D341Med (cell line): ENCODE data around the gene WFS1.

Experiments used
- DNase-seq: peaks from one replicate; pipeline ENCODE4 v3.0.0; 2012; ENCODE audit warnings: low spot score

WFS1 gene, protein sequence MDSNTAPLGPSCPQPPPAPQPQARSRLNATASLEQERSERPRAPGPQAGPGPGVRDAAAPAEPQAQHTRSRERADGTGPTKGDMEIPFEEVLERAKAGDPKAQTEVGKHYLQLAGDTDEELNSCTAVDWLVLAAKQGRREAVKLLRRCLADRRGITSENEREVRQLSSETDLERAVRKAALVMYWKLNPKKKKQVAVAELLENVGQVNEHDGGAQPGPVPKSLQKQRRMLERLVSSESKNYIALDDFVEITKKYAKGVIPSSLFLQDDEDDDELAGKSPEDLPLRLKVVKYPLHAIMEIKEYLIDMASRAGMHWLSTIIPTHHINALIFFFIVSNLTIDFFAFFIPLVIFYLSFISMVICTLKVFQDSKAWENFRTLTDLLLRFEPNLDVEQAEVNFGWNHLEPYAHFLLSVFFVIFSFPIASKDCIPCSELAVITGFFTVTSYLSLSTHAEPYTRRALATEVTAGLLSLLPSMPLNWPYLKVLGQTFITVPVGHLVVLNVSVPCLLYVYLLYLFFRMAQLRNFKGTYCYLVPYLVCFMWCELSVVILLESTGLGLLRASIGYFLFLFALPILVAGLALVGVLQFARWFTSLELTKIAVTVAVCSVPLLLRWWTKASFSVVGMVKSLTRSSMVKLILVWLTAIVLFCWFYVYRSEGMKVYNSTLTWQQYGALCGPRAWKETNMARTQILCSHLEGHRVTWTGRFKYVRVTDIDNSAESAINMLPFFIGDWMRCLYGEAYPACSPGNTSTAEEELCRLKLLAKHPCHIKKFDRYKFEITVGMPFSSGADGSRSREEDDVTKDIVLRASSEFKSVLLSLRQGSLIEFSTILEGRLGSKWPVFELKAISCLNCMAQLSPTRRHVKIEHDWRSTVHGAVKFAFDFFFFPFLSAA

DNA sequence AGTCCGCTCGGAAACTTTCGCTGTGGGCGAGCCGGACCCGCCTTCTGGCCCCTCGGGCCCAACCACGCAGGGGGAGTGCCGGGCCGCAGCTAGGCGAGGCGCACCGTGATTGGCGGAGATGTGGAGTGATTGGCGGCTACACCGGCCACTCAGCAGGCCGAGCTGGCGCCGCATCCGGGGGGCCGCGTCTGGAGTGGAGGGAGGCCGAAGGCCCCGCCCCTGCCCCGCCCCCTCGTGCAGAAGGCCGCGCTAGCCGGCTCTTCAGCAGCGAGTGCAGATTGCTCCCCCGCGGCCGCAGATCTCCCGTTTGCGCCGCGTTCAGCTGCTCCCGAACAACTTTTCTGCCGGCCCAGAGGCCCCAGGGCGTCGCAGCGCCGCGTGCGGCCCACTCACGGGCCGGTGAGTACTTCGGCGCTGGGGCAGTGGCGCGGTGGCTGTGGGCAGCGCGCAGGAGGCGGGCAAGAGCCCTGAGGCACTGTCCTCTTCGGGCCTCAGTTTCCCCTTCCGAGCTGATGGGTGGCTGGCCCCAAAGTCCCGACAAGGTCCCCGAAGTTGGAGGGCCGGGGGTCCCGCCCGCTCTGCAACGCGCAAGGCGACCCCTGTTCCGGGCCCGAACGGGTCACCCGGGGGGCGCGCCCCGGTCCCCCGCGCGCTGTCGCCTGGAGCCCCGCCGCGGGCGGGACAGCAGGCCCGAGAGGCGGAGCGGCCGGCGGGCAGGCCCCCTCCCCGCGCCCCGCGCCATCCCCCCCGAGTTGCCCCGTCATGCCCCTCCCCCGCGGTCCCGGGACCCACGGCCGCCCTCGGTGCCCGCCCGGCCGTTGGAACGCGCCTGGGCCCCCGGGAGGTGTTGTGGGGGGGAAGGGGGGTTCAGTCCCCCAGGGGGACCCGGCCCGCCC lies at the start of gene WFS1:
Gene WFS1, plus strand, starts transcription at position 235 of the 896 bp plus-strand sequence. CDS start 7,606 bp downstream, outside the sequence.
- DNase-seq, result peak; percentile 100

DNA sequence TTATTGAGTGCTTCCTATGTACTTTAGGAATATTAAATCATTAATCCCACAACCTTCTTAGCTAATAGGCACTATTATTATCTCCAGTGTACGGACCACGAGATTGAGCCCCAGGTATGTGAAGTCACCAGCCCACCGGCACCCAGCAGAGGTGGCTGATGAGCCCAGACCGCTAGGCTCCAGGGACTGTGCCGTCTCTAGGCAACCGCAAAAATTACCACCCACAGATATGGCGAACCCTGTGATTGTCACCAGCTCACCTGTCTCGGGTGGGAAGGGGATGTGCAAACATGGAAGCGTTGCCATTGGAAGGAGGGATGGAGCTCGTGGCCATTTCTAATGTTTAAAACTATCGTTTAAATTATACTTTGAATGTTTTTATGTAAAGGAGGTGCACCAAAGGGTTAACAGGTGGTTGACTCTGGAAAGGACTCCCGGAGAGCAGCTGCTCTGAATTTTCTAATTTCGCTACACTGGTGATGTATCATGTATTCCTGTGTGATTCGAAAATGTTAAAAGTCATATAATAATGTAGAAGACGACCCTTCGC lies 48.3 kb upstream of the WFS1 start:
- peak; percentile 12 for DNase-seq

DNA sequence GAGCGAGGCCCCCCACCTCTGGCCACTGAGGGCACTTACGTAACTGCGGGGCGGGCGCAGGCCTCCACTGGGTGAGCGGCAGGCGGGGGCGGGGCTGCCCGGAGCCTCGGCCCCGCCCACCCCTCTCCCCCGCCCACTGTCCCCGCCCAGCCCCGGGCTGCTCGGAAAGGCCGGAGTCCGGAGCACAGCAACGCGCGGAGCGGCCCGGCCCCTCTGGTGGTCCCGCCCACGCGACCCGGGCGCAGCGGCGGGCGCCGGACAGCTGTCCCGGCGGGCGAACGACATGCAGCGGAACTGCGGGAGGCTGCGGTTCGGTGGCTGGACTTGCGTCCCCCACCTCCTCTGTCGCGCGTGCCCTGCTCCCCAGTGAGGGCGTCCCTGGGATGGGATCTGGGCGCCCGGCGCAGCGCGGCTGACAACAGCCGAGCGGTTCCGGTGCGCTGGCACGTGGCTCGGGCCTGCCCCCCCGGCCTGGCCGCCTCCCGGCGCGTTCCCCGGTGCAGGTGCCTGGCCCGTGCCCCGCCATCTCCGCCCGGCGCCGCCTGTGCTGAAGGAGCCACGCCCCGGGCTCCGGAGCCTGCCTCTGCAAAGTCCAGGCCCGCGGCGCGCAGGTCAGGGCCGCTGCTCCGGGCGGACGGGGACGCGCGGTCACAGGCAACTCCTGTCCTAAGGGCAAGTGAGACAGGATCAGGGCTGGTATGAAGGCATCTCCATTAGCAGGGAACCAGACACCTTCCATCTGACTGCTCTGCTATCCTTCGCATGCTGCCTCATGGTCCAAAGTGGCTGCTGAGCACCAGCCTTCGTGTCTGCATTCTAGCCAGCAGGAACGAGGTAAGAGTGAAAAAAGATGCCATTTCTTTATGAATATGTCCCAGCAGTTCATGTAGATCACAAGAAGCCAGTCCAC lies 47.5 kb upstream of the WFS1 start:
- peak; percentile 97 for DNase-seq

DNA sequence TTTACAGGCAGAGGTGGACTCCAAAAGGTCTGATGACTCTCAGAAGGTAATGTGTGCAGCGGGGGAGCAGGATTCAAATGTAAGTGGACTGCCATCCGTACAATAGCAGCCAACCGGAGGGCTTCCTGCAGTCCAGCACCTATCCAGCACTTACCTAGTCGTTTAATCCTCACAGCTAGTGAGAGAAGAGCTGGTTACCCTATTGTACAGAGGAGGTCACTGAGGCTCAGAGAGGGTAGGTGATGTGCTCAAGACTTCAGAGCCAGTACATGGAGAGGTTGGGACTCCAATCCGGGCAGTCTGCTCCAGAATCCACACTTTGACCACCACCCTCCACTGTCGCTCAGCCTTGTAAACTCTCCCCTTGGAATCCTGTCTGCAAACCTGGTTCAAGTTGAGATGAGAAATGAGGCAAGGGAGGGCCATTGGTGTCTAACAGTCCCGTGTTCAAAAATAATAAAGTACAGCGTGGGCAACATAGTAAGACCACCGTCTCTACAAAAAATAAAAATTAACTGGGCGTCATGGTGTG lies 46.8 kb upstream of the WFS1 start:
- peak; percentile 70 for DNase-seq

DNA sequence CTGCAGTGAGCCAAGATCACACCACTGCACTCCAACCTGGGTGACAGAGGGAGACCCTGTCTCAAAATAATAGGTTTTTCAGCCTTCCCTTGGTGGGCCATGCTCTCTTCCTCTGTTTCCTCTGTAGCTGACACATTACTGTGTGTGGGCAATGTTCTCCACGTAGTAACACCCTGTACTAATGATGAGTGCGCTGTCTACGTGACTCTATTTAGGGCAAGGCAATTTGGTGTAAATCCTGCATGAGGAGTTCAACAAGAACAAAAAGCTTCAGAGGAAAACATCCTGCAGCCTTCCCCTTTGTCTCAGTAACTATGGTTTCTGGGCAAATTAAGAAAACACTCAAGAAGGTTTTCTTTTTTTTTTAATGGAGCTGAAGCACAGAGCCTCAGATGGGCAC lies 44.9 kb upstream of the WFS1 start:
- no peak for DNase-seq

DNA sequence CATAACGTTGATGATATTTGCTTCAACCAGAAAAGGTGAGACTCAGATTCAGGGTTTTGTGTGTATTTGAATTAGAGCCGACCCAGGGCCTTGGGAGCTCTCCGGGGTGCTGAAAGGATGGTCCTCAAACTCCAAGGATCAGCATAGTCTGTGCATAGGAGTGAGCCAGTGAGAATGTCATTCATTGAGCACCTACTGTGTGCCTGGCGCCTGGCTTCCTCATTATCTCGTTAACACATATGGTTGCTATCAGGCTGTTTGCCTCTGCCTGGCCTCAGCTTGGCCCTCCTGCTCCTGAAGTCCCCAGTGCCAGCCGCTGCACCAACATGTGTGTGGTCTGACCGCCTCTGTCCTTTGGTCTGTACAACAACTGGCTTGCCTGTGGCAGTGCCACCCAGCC lies 44.2 kb upstream of the WFS1 start:
- DNase-seq, result peak; percentile 11

DNA sequence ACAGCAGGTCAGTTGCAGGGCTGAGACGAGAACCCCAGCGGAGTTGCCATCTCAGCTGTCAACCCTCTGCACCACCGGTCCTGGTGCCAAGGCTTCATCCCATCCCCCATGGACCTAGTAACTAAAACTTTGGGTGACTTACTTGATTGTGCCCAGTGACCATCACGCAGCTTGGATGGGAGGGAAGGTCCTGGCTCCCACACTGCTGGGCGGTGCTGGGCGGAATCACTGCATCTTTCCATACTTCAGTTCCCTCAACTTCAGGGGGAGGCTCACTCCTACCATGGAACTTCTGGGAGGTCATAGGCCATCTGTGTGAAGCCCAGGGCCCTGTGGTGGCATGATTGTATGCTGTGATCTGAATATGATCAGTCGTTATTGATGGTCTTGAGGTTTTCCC lies 43.1 kb upstream of the WFS1 start:
- no peak for DNase-seq

DNA sequence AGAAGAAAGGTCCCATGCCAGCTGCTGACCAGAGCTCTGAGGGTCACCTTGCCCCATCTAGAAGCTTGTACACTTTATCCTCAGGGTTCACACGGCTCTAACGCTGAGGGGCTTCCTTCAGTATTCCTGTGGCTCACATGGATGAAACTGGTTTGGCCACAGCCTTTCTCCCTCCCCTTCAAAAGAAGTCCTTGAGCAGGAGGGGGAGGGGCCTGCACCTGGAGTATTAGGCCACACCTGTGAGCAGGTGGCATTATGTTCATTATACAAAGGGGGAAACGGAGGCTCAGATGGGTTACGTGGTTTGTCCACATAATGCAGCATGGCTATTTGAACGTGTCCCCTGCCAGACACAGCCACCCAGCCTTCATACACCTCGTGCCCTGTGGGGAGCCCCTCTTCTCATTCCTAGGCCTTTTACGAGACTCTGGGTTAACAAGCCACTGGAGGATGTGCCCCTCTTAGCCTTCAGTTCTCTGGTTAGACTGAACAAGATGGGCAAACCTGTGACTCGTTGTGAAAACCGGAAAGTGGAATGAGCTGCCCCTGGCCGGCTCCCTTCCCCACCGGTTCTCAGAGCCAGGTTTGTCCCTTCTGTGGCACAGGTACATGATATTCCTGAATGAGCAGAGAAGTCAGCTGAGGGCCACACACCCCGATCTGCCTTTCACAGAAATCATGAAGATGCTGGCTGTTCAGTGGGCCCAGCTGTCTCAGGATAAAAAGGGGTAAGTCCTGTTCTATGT lies 42.1 kb upstream of the WFS1 start:
- peak; percentile 5 for DNase-seq

DNA sequence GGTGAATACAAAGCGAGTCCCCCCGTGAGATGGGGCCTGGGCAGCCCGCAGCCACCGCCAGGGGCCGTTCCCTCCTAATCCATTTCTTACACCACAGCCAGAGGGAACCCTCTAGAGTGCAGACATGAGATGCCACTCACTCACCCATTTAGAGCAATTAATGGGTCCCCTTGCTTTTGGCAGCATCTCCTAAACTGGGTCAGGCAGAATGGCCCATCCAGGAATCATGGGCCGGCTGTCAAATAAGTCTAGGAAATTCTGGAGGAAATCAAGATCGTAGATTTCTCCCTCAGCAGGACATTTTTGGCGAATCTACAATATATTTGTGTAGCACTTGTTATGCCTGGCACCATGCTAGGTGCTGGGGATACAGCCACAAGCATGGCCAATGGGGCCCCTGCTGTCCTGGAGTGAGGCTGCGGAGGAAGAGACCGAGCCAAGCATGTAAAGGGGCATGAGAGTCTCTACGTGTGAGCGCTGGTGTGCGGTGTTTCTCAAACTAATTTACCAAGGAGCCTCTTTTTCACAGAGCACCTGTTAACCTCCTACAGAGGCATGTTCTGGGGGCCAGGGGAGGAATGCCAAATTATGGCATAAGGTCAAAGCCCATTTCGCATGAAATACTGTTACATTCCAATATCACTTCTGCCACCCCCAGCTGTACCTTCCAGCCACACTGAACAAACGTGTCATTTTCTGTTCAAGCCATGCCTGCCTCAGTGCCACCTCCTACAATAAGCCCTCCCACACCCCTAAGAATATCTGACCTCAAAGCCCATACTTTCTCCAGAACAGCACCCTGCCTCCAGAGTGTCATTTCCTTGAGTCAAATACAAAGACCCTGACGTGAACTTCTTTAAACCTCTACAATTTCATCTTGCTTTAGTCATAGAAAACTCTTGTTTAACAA lies 41.2 kb upstream of the WFS1 start:
- DNase-seq, result peak; percentile 9

DNA sequence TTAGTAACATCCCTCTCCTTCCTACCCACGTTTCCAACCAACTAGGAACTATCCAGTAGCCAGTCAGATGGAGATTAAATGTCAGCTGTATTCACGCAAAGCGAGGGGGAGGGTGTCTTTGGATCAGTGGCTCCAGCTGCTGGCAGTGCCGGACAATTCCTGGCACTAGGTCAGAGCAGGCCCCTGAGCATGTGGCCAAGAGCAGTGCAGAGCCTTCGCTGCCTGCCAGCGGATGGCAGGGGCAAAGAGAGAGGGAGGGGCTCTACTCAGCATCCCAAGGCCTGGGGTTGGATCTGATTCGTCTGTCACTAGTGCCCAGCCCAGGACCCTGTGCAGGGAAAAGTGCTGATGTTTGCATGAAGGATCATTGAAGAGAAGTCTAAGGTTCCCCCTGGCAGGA lies 40.6 kb upstream of the WFS1 start:
- DNase-seq, result peak; percentile 18

DNA sequence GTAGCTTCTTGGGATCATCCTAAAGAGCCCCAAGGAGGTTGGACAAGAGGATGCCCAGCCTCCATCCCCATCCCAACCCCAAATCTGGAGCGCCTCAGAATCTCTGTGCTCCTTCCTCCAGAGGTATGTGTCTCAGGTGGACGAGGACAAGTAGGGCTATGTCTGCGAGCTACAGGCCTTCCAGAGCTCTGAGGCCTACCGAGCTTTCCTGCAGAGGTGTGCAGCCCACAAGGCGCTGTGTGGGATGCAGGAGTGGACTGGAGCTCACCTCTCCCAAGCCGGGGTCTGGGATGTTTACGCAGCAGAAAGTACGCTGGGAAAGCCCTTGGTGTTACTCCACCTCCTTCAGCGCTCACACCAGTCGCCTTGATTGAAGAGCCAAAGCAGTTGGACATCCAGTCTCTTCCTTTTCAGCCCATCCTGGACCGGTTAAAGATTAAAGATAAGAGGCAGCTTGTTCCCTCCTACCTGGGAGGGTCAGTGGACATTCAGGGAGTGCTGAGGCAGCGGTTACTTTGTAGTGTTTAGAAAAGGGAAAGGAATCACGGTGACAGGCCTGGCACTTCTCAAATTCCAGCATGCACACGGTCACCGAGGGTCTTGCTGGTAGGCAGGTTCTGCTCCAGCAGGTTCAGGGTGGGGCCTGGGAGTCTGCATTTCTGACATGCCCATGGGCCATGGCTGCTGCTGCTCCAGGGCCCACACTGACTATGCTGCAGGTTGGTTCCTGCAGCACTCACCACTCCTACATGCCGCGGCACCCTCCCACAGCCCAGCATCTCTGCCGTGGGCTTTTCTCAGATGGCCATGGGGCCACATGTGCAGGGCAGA lies 39.8 kb upstream of the WFS1 start:
- DNase-seq, result peak; percentile 14

DNA sequence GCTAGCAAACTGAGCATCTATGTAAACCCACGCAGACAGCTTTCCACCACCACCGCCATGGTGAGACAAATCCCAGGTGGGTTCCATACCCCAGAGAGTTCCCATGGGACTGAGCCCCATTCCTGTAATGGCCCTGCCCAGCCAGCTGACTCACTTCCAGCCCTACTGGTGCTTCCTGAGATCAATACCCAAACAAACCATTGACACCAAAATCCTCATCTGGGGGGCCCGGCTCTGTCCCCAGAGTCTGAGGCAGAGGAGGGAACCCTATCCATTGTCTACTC lies 39.2 kb upstream of the WFS1 start:
- DNase-seq, result no peak

DNA sequence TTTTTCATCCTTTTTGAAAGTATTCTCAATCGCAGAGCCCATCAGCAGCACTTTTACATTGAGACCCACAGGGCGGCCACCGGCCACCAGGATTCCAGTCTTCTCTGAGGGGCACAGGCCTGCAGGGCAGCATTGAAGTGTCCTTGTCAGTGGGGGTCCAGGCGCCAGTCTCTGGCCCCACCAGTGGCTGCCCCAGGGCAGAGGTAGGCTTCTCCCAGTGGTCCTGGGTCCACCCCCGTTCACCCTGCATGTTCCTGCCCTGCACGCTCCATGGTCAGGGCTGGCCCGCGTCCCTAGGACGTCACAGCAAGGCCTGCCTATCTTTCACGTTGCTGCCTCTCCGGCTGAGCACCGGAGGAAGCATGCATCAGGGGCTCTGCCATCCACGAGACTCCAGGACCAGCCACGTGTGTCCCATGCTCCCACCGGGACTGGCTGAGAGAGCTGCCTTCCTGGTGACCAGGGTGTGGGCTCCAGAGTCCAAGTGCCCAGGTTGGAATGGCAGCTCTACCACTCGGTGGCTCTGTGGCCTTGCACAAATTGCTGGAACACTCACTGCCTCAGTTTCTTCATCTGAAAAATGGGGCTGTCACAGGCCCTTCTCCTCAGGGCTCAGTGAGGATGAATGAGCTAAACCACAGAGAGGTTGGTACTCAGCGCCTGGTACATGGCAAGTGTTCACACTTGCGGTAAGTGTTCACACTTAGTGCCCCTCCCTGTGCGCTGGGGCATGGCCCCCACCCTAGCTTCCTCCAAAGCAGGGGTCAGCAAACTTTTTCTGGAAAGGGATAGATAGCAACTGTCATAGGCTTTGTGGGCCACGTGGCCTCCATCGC lies 38.6 kb upstream of the WFS1 start:
- peak; percentile 14 for DNase-seq

DNA sequence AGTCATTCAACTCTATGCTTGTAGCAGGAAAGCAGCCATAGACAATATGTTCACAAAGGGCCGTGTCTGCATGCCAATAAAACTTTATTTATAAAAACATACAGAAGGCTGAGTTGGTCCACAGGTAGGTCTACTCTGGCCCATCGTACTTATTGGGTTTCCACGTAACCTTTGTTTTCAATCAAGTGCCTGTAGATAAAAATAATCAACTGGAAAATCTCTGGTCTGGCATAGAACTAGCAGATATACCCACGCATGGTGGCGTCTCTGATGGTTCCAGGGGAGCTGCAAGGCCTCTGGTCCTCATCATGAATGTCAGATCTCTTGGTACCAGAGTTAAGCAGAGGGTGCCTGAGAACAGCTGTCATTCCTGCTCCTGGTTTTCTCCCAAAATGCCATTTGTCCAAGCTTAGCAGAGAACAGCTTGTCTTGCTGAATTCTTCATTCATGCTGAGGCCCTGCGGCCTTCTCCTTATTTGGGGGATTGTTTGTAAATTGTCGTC lies 37.9 kb upstream of the WFS1 start:
- peak; percentile 7 for DNase-seq

DNA sequence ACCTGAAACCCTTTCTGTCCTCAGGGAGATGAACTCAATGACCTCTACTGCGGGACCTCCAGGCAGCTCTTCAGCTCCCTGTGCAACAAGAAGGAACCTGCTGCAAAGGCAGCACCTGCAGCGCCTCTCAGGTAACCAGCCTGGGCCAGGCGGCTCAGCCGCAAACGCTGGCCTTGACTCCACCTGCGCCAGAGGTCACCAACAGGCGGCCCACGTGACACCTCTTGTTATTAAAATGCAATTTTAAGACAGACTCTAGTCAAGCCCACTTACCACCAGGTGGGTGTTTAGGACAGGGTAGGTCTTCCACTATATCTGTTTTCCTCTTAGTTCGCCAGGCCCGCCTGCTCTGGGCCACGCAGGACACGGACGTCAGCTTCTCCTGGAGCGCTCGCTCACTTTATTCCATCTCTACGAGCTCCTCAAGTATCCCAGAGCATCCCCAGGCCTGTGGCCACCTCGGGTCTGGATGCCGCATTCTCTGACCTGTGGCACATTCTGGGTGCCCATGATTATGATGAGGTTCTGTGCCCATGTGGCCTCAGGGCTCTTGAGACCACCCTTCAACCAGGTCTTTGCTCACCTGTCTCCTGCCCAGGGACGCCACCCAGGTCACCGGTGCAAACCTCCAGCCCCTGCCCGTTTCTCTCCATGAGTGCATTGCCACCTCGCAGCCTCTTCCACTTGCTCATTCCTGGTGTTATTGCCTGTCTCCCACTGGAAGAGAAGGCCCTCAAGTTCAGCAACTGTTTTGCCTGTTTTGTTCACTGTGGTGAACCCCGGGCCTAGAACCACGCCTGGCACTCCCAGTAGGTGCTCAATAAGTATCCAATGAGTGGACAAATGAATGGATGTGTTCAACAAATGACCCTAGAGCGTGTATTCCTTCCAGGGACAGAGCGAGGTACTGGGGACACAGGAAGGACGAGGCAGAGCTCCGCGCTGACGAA lies 36.5 kb upstream of the WFS1 start:
- peak; percentile 14 for DNase-seq

DNA sequence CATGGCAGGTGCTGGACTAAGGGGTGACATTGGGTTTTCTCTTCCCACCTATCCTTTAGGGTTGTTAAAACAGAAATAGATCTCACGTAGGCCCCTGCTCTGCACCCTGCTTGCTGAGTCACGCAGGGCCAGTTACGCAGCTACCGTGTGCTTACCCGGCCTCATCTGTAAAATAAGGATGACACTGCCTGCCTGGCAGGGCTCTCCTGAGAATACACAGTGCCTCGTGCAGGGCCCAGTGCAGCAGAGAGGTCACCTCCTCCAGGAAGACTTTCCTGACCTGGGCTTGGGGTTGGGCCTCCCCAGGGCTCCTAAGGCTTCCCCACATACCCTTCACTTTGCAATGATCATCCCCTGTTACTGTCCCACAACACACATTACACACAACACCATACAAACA lies 35.7 kb upstream of the WFS1 start:
- peak; percentile 10 for DNase-seq
